ENCODE measurements around the gene ILKAP. TPM values are rescaled to one million over a fixed set of nuclear protein-coding genes. Genes with fewer than 3 reads are reported as not detected.
A peak's percentile ranks its signal among the peaks of the same experiment; 100 is the strongest.

The ILKAP gene
- total RNA-seq, 1 experiment from 2014 or later = 53.4 TPM

GRCh38 chr2:238169048-238169707, 34.3 kb downstream of the ILKAP start:
- Histone ChIP-seq H3K9me3 (ENCODE audit: control insufficient read depth in 1 of 2, insufficient read depth in 1 of 2, low read depth in 1 of 2, low read length in 2 of 2) (no peaks in the 10 kb centered on the region), H3K4me3 (replicated peaks in 1 of 2; ENCODE audit: low read depth in 1 of 2, low read length in 2 of 2) (no peak overlapping the region), H3K79me2 (ENCODE audit: insufficient read depth, low read length) (no peaks in the 10 kb centered on the region), H2AFZ (ENCODE audit: low read depth, low read length, poor library complexity, severe bottlenecking) (no peak overlapping the region), H4K20me1 (ENCODE audit: insufficient read depth) (0 out of 2 replicates have a peak, but pooled peaks cover 4% of the 10 kb centered on the region), H3K9me2 (ENCODE audit: insufficient read depth) (no peaks in the 10 kb centered on the region), H3K27me3 (ENCODE audit: insufficient read depth, low read length) (no peaks in the 10 kb centered on the region), H3K4me1 (ENCODE audit: control insufficient read depth in 1 of 2, insufficient read depth in 2 of 2, low read length in 2 of 2) (0 out of 4 replicates have a peak, but pooled peaks cover 0 to 2% of the 10 kb centered on the region in 2 experiments), H3K36me3 (ENCODE audit: control insufficient read depth in 1 of 2, insufficient read depth in 2 of 2, low read length in 2 of 2) (peaks cover 7 to 21% of the 10 kb centered on the region in 2 experiments; a peak in 3 of 4 replicates), H3K9ac (ENCODE audit: low read length) (no peak overlapping the region), H3K27ac (ENCODE audit: low read depth, low read length) (no peak overlapping the region), H3K4me2 (ENCODE audit: low read length) (no peak overlapping the region)
- no peak for DNase-seq (ENCODE audit: low read depth, low spot score)
- ChIA-PET CTCF (no interaction called here), RAD21 (ENCODE audit: low non-redundant PET in 1 of 2, low total read pairs in 2 of 2, uncharacterized antibody in 2 of 2, unreplicated experiment in 2 of 2) (no interaction called here), POLR2A (no interaction called here)
- intact Hi-C loops (cut with micrococcal nuclease) = no loop called here
- peak; percentile 7; the same call in 1 of the 2 replicates for ATAC-seq
- TF ChIP-seq SRF (IDR thresholded peaks at IDR 0.05; ENCODE audit: low read depth) = no peak
- TF ChIP-seq TCF7L2 (IDR thresholded peaks at IDR 0.05; ENCODE audit: borderline replicate concordance, extremely low read depth, insufficient read depth, insufficient read length) = no peak
- 0 out of 2 replicates have a peak, but pooled peaks have one; percentile 22 for TF ChIP-seq POLR2AphosphoS5 (IDR thresholded peaks at IDR 0.05; ENCODE audit: low read depth, low read length)
- TF ChIP-seq RAD21 (IDR thresholded peaks at IDR 0.05; ENCODE audit: low read depth) = no peak
- TSS peak; percentile 60 for BruUV-seq (replicated peaks)

- DNase-seq (ENCODE audit: low read depth, low spot score) = no peak
- ChIA-PET CTCF (no interaction called here), POLR2A (no interaction called here), RAD21 (ENCODE audit: low non-redundant PET in 1 of 2, low total read pairs in 2 of 2, uncharacterized antibody in 2 of 2, unreplicated experiment in 2 of 2) (no interaction called here)
- H3K4me2 ChIP-seq (ENCODE audit: low read length) = no peak overlapping the region
- H3K9me3 ChIP-seq (ENCODE audit: control insufficient read depth in 1 of 2, insufficient read depth in 1 of 2, low read depth in 1 of 2, low read length in 2 of 2) = no peaks in the 10 kb centered on the region
- no TSS peak for BruUV-seq (replicated peaks)
- no peaks in the 10 kb centered on the region for H3K27me3 ChIP-seq (ENCODE audit: insufficient read depth, low read length)
- intact Hi-C loops (cut with micrococcal nuclease) = no loop called here
- no peak for ATAC-seq
- H3K36me3 ChIP-seq (ENCODE audit: control insufficient read depth in 1 of 2, insufficient read depth in 2 of 2, low read length in 2 of 2) = peaks cover 7 to 13% of the 10 kb centered on the region in 2 experiments; a peak in 3 of 4 replicates
- H3K9me2 ChIP-seq (ENCODE audit: insufficient read depth) = no peaks in the 10 kb centered on the region
- H3K4me1 ChIP-seq (ENCODE audit: control insufficient read depth in 1 of 2, insufficient read depth in 2 of 2, low read length in 2 of 2) = 0 out of 4 replicates have a peak, but pooled peaks cover 0 to 2% of the 10 kb centered on the region in 2 experiments
- no peak overlapping the region for H3K4me3 ChIP-seq (replicated peaks in 1 of 2; ENCODE audit: low read depth in 1 of 2, low read length in 2 of 2)
- no peak overlapping the region for H3K9ac ChIP-seq (ENCODE audit: low read length)
- no peak overlapping the region for H3K27ac ChIP-seq (ENCODE audit: low read depth, low read length)
- no peak overlapping the region for H2AFZ ChIP-seq (ENCODE audit: low read depth, low read length, poor library complexity, severe bottlenecking)
- H3K79me2 ChIP-seq (ENCODE audit: insufficient read depth, low read length) = no peaks in the 10 kb centered on the region
- no peaks in the 10 kb centered on the region for H4K20me1 ChIP-seq (ENCODE audit: insufficient read depth)
- no peak for TF ChIP-seq CEBPB (IDR thresholded peaks at IDR 0.05; ENCODE audit: low read depth)
- TF ChIP-seq EZH2 (IDR thresholded peaks at IDR 0.05) = no peak
- no peak for TF ChIP-seq FOSL1 (IDR thresholded peaks at IDR 0.05; ENCODE audit: low read depth)
- no peak for TF ChIP-seq ZBTB33 (IDR thresholded peaks at IDR 0.05; ENCODE audit: extremely low read depth, insufficient replicate concordance, low read length)
Observed at GRCh38 chr2:238168196-238169047, 35.1 kb downstream of the ILKAP start.
